OCI-LY7 (cell line): ENCODE measurements around the gene KCNIP4.

Source experiments
- CTCF ChIP-seq: fragments of 200-600 bp; sonication (generic); conservative IDR thresholded peaks from 2 replicates; pipeline ENCODE4 v1.5.1; 2014; ENCODE audit warnings: mild to moderate bottlenecking, antibody characterized with exemption, low read length, moderate library complexity, mixed read lengths
- EZH2phosphoT487 ChIP-seq: fragments of 200-600 bp; sonication (generic); IDR thresholded peaks from 2 replicates; pipeline ENCODE4 v1.6.1; 2018; ENCODE audit warnings: low read depth, borderline replicate concordance, mild to moderate bottlenecking, mixed run types, antibody characterized with exemption, low read length, moderate library complexity, mixed read lengths

DNA sequence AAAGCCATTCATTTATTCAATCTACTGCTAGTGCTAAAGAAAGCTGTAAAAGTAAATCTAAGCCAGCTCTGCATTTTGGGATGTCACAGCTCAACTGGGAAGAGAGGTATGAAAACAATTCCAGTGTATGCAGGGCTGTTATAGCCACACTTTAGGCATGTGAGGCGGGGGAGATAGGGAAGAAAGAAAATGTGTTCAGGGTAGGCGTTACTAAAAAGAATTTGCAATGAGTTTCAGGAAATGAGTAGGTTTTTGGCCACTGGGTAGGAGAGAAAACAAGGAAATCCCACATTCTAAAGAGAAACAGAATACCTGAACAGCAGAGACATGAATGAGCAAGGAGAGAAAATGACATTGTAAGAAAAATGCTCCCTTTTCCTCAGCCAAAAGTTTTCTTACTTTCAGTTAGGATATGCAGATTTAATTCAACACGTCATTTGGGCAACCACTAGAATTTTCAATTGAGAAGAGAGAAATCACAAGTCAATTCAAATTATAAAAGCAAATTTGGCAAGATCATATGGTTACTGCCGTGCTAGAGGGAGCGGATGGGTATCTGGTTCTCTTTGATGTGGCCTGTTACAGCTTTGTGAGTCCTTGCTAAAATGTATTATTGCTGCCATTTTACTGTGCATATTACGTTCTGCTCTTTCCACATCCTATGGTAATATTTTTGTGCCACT is 226.3 kb downstream of the KCNIP4 start:
- TF ChIP-seq CTCF (no peak), EZH2phosphoT487 (no peak)
